HG03521 (cell line): ENCODE measurements around the gene TCHH.

Experiments used
- ATAC-seq: cut with Tn5 transposase; IDR thresholded peaks from one replicate; pipeline ENCODE4 v1.9.1; 2021; ENCODE audit warnings: mild to moderate bottlenecking, moderate library complexity; ENCODE audit not compliant: unreplicated experiment

TCHH gene

GRCh38 chr1:152072311-152072710, 42.9 kb downstream of the TCHH start:
- ATAC-seq = no peak

- no peak for ATAC-seq
Observed at GRCh38 chr1:152071123-152071522, 44.1 kb downstream of the TCHH start.

DNA sequence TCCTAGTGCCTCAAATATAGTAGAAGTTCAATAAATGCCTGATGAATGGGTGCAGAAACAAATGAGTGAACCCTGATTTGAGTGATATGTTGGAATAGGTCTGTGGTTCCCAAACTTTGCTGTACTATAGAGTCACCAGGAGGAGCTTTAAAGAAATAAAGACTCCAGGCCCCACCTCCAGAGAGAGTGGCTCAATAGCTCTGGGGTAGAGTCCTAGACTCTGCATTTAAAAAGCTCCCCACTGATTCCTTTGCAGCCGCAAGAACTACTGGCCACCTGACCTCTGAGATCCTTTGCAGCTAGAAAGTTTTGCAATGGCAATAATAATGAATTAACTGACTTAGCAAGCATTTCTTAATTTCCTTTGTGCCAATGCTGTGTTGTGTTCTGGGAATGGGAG, 47.3 kb downstream of the TCHH start:
- no peak for ATAC-seq

- ATAC-seq = no peak
Observed at GRCh38 chr1:152067150-152067549, 48.1 kb downstream of the TCHH start.

- ATAC-seq = no peak
Observed at GRCh38 chr1:152061952-152062351, 53.3 kb downstream of the TCHH start.
